Liver (tissue), 9 donors: Measurements from ENCODE around the gene C1orf21. TPM values are rescaled to one million over a fixed set of nuclear protein-coding genes. Genes with fewer than 3 reads are reported as not detected.

Source experiments
- DNase-seq: peaks from one replicate; pipeline ENCODE4 v3.0.0-alpha.2; 2017; ENCODE audit warnings: low spot score
- H3K27ac ChIP-seq, 2 donors: one replicate each; pipeline ENCODE4 v1.7.0; 2013; ENCODE audit warnings: inconsistent platforms in 2 of 2, low read length in 2 of 2, control low read depth in 1 of 2, low read depth in 1 of 2, mild to moderate bottlenecking in 1 of 2
- H3K27me3 ChIP-seq, 4 donors: one replicate each; pipeline versions ENCODE4 v1.6.1 to v1.7.0; 2013; ENCODE audit warnings: low read length in 3 of 4, inconsistent platforms in 1 of 4, mild to moderate bottlenecking in 1 of 4, moderate library complexity in 1 of 4; ENCODE audit not compliant: control insufficient read depth in 4 of 4, insufficient read depth in 4 of 4
- H3K36me3 ChIP-seq, 4 donors: one replicate each; pipeline versions ENCODE4 v1.6.1 to v1.7.0; 2013; ENCODE audit warnings: low read length in 3 of 4, mild to moderate bottlenecking in 3 of 4, low read depth in 1 of 4, moderate library complexity in 1 of 4; ENCODE audit not compliant: control insufficient read depth in 4 of 4, insufficient read depth in 3 of 4
- H3K4me1 ChIP-seq, 4 donors: one replicate each; pipeline versions ENCODE4 v1.6.1 to v1.7.0; 2013; ENCODE audit warnings: low read length in 3 of 4, mild to moderate bottlenecking in 3 of 4, moderate library complexity in 1 of 4; ENCODE audit not compliant: control insufficient read depth in 4 of 4, insufficient read depth in 4 of 4
- H3K4me3 ChIP-seq, 3 donors: one replicate each; pipeline versions ENCODE4 v1.6.1 to v1.7.0; 2013; ENCODE audit warnings: low read length in 3 of 3, control low read depth in 1 of 3, low read depth in 1 of 3, mild to moderate bottlenecking in 1 of 3
- H3K9ac ChIP-seq, 2 donors: one replicate each; pipeline ENCODE4 v1.7.0; 2013; ENCODE audit warnings: low read length in 2 of 2, mild to moderate bottlenecking in 2 of 2, moderate library complexity in 2 of 2, control low read depth in 1 of 2, low read depth in 1 of 2
- H3K9me3 ChIP-seq, 4 donors: one replicate each; pipeline versions ENCODE4 v1.6.1 to v1.7.0; 2013; ENCODE audit warnings: low read length in 3 of 4; ENCODE audit not compliant: control insufficient read depth in 4 of 4
- EGR1 ChIP-seq, 2 donors: IDR thresholded peaks; 2 replicates each; pipeline ENCODE4 v1.6.1; 2016 to 2018; ENCODE audit warnings: antibody characterized with exemption in 2 of 2, low read depth in 2 of 2
- FOXA2 ChIP-seq: IDR thresholded peaks from 2 replicates; pipeline ENCODE4 v1.6.1; 2016; ENCODE audit warnings: antibody characterized with exemption
- GABPA ChIP-seq, 2 donors: IDR thresholded peaks in 1 of 2; conservative IDR thresholded peaks in 1 of 2; 2 replicates each; pipeline ENCODE4 v1.6.1; 2016; ENCODE audit warnings: antibody characterized with exemption in 2 of 2, mild to moderate bottlenecking in 1 of 2, moderate library complexity in 1 of 2
- HNF4A ChIP-seq, 2 donors: conservative IDR thresholded peaks; 2 replicates each; pipeline ENCODE4 v1.6.1; 2016; ENCODE audit warnings: antibody characterized with exemption in 2 of 2, mild to moderate bottlenecking in 2 of 2
- JUND ChIP-seq, 2 donors: IDR thresholded peaks; 2 replicates each; pipeline ENCODE4 v1.6.1; 2016; ENCODE audit warnings: antibody characterized with exemption in 2 of 2
- NR2F2 ChIP-seq: IDR thresholded peaks from 2 replicates; pipeline ENCODE4 v1.6.1; 2016; ENCODE audit warnings: antibody characterized with exemption
- RXRA ChIP-seq, 2 donors: IDR thresholded peaks; 2 replicates each; pipeline ENCODE4 v1.6.1; 2017 to 2018; ENCODE audit warnings: antibody characterized with exemption in 2 of 2, mild to moderate bottlenecking in 1 of 2
- SP1 ChIP-seq: IDR thresholded peaks from 2 replicates; pipeline ENCODE4 v1.6.1; 2018; ENCODE audit warnings: antibody characterized with exemption, mild to moderate bottlenecking
- TAF1 ChIP-seq: conservative IDR thresholded peaks from 2 replicates; pipeline ENCODE4 v1.6.1; 2016; ENCODE audit warnings: antibody characterized with exemption, mild to moderate bottlenecking
- WGBS: extraction: QIAGEN DNeasy Blood & Tissue Kit; methylation state at CpG from one replicate; pipeline ENCODE4 v1.1.7; 2013; 5-methylcytosine and 5-hydroxymethylcytosine counted together
- polyA plus RNA-seq, 2 donors: library from polyadenylated mRNA; stranded (reverse) in 1 of 2; unstranded in 1 of 2; fragments of 200-250 nt in 1 of 2; fragments of >200 nt in 1 of 2; fragmentation: Nextera tagmentation in 1 of 2; extraction: Ambion mirVana in 1 of 2; gene quantifications; one replicate each; pipeline versions ENCODE4 v1.2.1 to v1.2.3, GENCODE V29; 2013 to 2015
- total RNA-seq, 2 donors: library from RNA; depleted of rRNA; stranded (reverse); fragments of >200 nt; gene quantifications; one replicate each; pipeline ENCODE4 v1.2.3, GENCODE V29; 2014
- TF ChIP-seq, protein P1 (sequence below): IDR thresholded peaks from 2 replicates; pipeline ENCODE4 v1.6.1; 2016; ENCODE audit warnings: antibody characterized with exemption, mild to moderate bottlenecking
- TF ChIP-seq, protein P2 (sequence below): IDR thresholded peaks from 2 replicates; pipeline ENCODE4 v1.6.1; 2016; ENCODE audit warnings: antibody characterized with exemption
- TF ChIP-seq, protein P3 (sequence below): fragments of 150-350 bp; IDR thresholded peaks from 2 replicates; pipeline ENCODE4 v1.5.1; 2017; ENCODE audit warnings: improper control_type of control experiment, low read depth, low read length; ENCODE audit not compliant: missing input control
- TF ChIP-seq, protein P4 (sequence below): IDR thresholded peaks from 2 replicates; pipeline ENCODE4 v1.6.1; 2016; ENCODE audit warnings: antibody characterized with exemption
- donor health status: healthy.
- donor health status: healthy.
- donor health status: healthy.
- donor health status: healthy.
- donor health status: healthy.

Gene C1orf21
- total and polyA plus RNA-seq, 4 donors, result 2.3 to 21.3 (median 13.4) TPM

DNA sequence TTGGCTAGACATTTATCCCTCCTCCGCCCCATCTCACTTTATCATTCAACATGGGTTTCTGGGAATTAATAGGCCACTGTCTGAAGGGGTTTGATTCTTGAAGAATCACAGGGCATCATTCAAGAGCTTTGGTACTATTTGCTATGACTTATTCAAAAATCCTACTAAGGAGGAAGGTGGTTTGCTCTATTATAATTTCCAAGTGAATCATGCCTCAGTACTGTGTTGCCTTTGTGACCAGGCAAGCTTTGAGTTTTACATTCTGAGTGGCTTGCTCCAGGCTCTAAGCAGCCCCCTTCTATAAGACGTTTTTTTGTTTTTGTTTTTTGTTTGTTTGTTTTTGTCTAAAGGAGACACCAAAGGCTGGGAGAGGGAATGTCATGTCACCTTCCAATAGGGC, 2.6 kb downstream of the C1orf21 start (continued):
- TF ChIP-seq, protein P1, sequence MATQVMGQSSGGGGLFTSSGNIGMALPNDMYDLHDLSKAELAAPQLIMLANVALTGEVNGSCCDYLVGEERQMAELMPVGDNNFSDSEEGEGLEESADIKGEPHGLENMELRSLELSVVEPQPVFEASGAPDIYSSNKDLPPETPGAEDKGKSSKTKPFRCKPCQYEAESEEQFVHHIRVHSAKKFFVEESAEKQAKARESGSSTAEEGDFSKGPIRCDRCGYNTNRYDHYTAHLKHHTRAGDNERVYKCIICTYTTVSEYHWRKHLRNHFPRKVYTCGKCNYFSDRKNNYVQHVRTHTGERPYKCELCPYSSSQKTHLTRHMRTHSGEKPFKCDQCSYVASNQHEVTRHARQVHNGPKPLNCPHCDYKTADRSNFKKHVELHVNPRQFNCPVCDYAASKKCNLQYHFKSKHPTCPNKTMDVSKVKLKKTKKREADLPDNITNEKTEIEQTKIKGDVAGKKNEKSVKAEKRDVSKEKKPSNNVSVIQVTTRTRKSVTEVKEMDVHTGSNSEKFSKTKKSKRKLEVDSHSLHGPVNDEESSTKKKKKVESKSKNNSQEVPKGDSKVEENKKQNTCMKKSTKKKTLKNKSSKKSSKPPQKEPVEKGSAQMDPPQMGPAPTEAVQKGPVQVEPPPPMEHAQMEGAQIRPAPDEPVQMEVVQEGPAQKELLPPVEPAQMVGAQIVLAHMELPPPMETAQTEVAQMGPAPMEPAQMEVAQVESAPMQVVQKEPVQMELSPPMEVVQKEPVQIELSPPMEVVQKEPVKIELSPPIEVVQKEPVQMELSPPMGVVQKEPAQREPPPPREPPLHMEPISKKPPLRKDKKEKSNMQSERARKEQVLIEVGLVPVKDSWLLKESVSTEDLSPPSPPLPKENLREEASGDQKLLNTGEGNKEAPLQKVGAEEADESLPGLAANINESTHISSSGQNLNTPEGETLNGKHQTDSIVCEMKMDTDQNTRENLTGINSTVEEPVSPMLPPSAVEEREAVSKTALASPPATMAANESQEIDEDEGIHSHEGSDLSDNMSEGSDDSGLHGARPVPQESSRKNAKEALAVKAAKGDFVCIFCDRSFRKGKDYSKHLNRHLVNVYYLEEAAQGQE, result no peak
- TF ChIP-seq FOXA2 (no peak), EGR1 (IDR thresholded peaks at IDR 0.05; ENCODE audit: low read depth in 2 of 2) (no peak)

DNA sequence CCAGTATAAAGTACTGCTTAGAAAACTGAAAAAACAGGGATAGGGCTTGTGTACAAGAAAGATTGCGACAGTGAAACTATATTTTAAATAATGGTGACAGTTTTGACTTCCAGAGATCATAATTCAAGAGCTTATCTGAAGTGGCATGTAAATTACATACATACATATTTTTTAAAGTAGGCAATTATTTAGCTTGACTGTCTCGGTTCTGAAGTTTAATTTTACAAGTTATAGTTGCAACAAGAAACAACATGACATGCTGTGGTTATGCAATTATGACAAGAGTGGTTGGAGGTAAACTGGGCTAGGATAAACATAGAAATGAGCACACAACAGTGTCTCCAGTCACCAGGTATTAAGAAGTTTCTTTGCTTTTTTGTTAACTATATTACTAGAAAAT, 4.1 kb downstream of the C1orf21 start:
- 72% methylated on average over 2 of the region's 2 CpGs for WGBS
- no peak overlapping the region for H3K9ac ChIP-seq
- no peak overlapping the region for H3K27ac ChIP-seq
- no peaks in the 10 kb centered on the region for H3K27me3 ChIP-seq
- DNase-seq, result no peak
- no peaks in the 10 kb centered on the region for H3K36me3 ChIP-seq
- H3K9me3 ChIP-seq, result no peaks in the 10 kb centered on the region
- peaks cover 0 to 19% (median 10%) of the 10 kb centered on the region in 4 donors for H3K4me1 ChIP-seq
- H3K4me3 ChIP-seq, result no peak overlapping the region
- TF ChIP-seq JUND (IDR thresholded peaks at IDR 0.05) (no peak), HNF4A (conservative IDR thresholded peaks at IDR 0.05) (no peak), TAF1 (no peak), RXRA (IDR thresholded peaks at IDR 0.05) (no peak), FOXA2 (no peak), NR2F2 (no peak), GABPA (IDR thresholded peaks at IDR 0.05 in 1 of 2, conservative IDR thresholded peaks at IDR 0.05 in 1 of 2) (no peak), SP1 (no peak), EGR1 (IDR thresholded peaks at IDR 0.05; ENCODE audit: low read depth in 2 of 2) (no peak)
- TF ChIP-seq, protein P2, sequence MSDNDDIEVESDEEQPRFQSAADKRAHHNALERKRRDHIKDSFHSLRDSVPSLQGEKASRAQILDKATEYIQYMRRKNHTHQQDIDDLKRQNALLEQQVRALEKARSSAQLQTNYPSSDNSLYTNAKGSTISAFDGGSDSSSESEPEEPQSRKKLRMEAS, result no peak
- TF ChIP-seq, protein P3, sequence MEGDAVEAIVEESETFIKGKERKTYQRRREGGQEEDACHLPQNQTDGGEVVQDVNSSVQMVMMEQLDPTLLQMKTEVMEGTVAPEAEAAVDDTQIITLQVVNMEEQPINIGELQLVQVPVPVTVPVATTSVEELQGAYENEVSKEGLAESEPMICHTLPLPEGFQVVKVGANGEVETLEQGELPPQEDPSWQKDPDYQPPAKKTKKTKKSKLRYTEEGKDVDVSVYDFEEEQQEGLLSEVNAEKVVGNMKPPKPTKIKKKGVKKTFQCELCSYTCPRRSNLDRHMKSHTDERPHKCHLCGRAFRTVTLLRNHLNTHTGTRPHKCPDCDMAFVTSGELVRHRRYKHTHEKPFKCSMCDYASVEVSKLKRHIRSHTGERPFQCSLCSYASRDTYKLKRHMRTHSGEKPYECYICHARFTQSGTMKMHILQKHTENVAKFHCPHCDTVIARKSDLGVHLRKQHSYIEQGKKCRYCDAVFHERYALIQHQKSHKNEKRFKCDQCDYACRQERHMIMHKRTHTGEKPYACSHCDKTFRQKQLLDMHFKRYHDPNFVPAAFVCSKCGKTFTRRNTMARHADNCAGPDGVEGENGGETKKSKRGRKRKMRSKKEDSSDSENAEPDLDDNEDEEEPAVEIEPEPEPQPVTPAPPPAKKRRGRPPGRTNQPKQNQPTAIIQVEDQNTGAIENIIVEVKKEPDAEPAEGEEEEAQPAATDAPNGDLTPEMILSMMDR, result no peak
- TF ChIP-seq, protein P1, result no peak
- TF ChIP-seq, protein P4, sequence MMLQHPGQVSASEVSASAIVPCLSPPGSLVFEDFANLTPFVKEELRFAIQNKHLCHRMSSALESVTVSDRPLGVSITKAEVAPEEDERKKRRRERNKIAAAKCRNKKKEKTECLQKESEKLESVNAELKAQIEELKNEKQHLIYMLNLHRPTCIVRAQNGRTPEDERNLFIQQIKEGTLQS, result no peak
